Endothelial cell of umbilical vein (primary cell): ENCODE data around the gene ZNF783. TPM values are rescaled to one million over a fixed set of nuclear protein-coding genes. Genes with fewer than 3 reads are reported as not detected.

ENCODE experiments used
- BruUV-seq: library from RNA; stranded (reverse); fragments of 400-500 nt; replicated peaks from 2 replicates; lab custom pipeline; 2021; lab: Mats Ljungman, UMichigan
- CTCF ChIA-PET: fragments of 300-600, 350-600 bp; sonication (Branson Sonifier 250); formaldehyde crosslinking; loops from one replicate; lab custom pipeline; 2021; ENCODE audit warnings: antibody characterized with exemption, inconsistent platforms; lab: Charles Lee
- POLR2A ChIA-PET: fragments of 300-600, 350-600 bp; sonication (Branson Sonifier 250); formaldehyde crosslinking; loops from one replicate; lab custom pipeline; 2021; ENCODE audit warnings: antibody characterized with exemption, inconsistent platforms; lab: Charles Lee
- DNase-seq: peaks from one replicate; pipeline ENCODE4 v3.0.0-alpha.2; 2011; ENCODE audit warnings: low read depth, low spot score
- FAIRE-seq: peaks from 2 replicates; lab custom pipeline; 2011; peaks lifted over from hg19 to GRCh38; lab: Jason Lieb, UNC
- H2AFZ ChIP-seq: 2 replicates; pipeline ENCODE4 v1.6.0; 2012; ENCODE audit warnings: low read depth, low read length, control low read depth, inconsistent platforms
- H3K27ac ChIP-seq: 2 replicates; pipeline ENCODE4 v1.5.1; 2011; ENCODE audit warnings: low read depth, mild to moderate bottlenecking, control low read depth, low read length, moderate library complexity; ENCODE audit not compliant: insufficient read depth
- H3K27me3 ChIP-seq, 2 experiments: 2 replicates each; pipeline versions ENCODE4 v1.6.0 to v1.6.1; 2011; ENCODE audit warnings: low read length in 2 of 2, mixed read lengths in 1 of 2; ENCODE audit not compliant: control insufficient read depth in 2 of 2, insufficient read depth in 2 of 2
- H3K36me3 ChIP-seq, 2 experiments: 2 replicates in 1 of 2; 3 replicates in 1 of 2; pipeline ENCODE4 v1.5.1; 2011; ENCODE audit warnings: low read length in 2 of 2, mild to moderate bottlenecking in 1 of 2, moderate library complexity in 1 of 2; ENCODE audit not compliant: control insufficient read depth in 2 of 2, insufficient read depth in 2 of 2; ENCODE audit errors: extremely low read depth in 1 of 2
- H3K4me1 ChIP-seq: 3 replicates; pipeline ENCODE4 v1.5.1; 2011; ENCODE audit warnings: mild to moderate bottlenecking, low read length; ENCODE audit not compliant: control insufficient read depth, insufficient read depth; ENCODE audit errors: extremely low read depth
- H3K4me2 ChIP-seq: 2 replicates; pipeline ENCODE4 v1.6.1; 2011; ENCODE audit warnings: low read length, control low read depth, mixed read lengths; ENCODE audit not compliant: insufficient read depth
- H3K4me3 ChIP-seq, 3 experiments: fragments of 200-600 bp in 1 of 3; sonication (generic), shearing (Covaris generic) in 1 of 3; replicated peaks in 1 of 3; 2 replicates each; pipeline ENCODE4 v1.5.1; 2011 to 2016; ENCODE audit warnings: control low read depth in 3 of 3, low read length in 3 of 3, mild to moderate bottlenecking in 2 of 3, inconsistent platforms in 1 of 3, low read depth in 1 of 3, moderate library complexity in 1 of 3; ENCODE audit not compliant: insufficient read depth in 1 of 3
- H3K79me2 ChIP-seq: 2 replicates; pipeline ENCODE4 v1.6.0; 2012; ENCODE audit warnings: low read length, inconsistent platforms; ENCODE audit not compliant: control insufficient read depth, insufficient read depth
- H3K9ac ChIP-seq: replicated peaks from 2 replicates; pipeline ENCODE3; 2011; ENCODE audit warnings: low read length, control low read depth; ENCODE audit not compliant: insufficient read depth; ENCODE audit errors: extremely low read depth
- H3K9me1 ChIP-seq: replicated peaks from 3 replicates; pipeline ENCODE4 v1.6.0; 2011; ENCODE audit warnings: mild to moderate bottlenecking, low read length; ENCODE audit not compliant: control insufficient read depth, insufficient read depth; ENCODE audit errors: extremely low read depth
- H3K9me3 ChIP-seq: replicated peaks from 2 replicates; pipeline ENCODE4 v1.5.1; 2012; ENCODE audit warnings: low read length, inconsistent platforms; ENCODE audit not compliant: control insufficient read depth, insufficient read depth
- H4K20me1 ChIP-seq: replicated peaks from 2 replicates; pipeline ENCODE3; 2011; ENCODE audit warnings: mild to moderate bottlenecking, low read length; ENCODE audit not compliant: control insufficient read depth, insufficient read depth; ENCODE audit errors: extremely low read depth
- EZH2 ChIP-seq: IDR thresholded peaks from 2 replicates; pipeline ENCODE4 v1.6.1; 2012; ENCODE audit warnings: borderline replicate concordance, low read depth, mild to moderate bottlenecking, moderate library complexity, low read length, inconsistent platforms; ENCODE audit not compliant: severe bottlenecking
- FOS ChIP-seq: IDR thresholded peaks from 2 replicates; pipeline ENCODE4 v1.6.1; 2011; ENCODE audit warnings: mild to moderate bottlenecking, low read length, moderate library complexity, borderline replicate concordance; ENCODE audit not compliant: insufficient read depth
- GATA2 ChIP-seq: IDR thresholded peaks from 2 replicates; pipeline ENCODE4 v1.7.0; 2011; ENCODE audit warnings: low read depth, mild to moderate bottlenecking, moderate library complexity, mixed read lengths, low read length; ENCODE audit not compliant: insufficient read length, insufficient read depth
- JUN ChIP-seq: IDR thresholded peaks from 2 replicates; pipeline ENCODE4 v1.6.1; 2011; ENCODE audit warnings: borderline replicate concordance, low read depth; ENCODE audit not compliant: insufficient read length, insufficient read depth
- MAX ChIP-seq: IDR thresholded peaks from 2 replicates; pipeline ENCODE4 v1.6.1; 2011; ENCODE audit not compliant: insufficient read depth, insufficient read length
- MYC ChIP-seq: IDR thresholded peaks from one replicate; pipeline ENCODE4 v1.6.1; 2011; ENCODE audit warnings: mild to moderate bottlenecking, low read depth, low read length
- POLR2A ChIP-seq: IDR thresholded peaks from 2 replicates; pipeline ENCODE4 v1.6.1; 2012; ENCODE audit warnings: low read depth, mild to moderate bottlenecking, control low read depth, low read length
- POLR2AphosphoS5 ChIP-seq: IDR thresholded peaks from 2 replicates; pipeline ENCODE4 v1.6.1; 2012; ENCODE audit warnings: low read depth, mild to moderate bottlenecking, control low read depth, low read length, moderate library complexity; ENCODE audit not compliant: insufficient read depth
- dilution Hi-C: fragments of 300-500 bp; cut with MboI; formaldehyde crosslinking; loops from one replicate; pipeline ENCODE4 v1.15.0; 2019; ENCODE audit warnings: low sequenced_read_pairs; ENCODE audit not compliant: extremely low pct_ligation_motif_present
- intact Hi-C: fragments of 100-400 bp; cut with micrococcal nuclease; formaldehyde crosslinking; loops from one replicate; pipeline ENCODE4 v1.10.0; 2022
- polyA plus RNA-seq, 4 experiments: library from polyadenylated mRNA; depleted of rRNA in 3 of 4; stranded (reverse) in 3 of 4; unstranded in 1 of 4; fragments of >200 nt; gene quantifications; 2 replicates each; pipeline versions ENCODE4 v1.2.1 to v1.2.3, GENCODE V29; 2011 to 2012; ENCODE audit warnings: missing spikeins in 1 of 4
- total RNA-seq: library from RNA; stranded (reverse); gene quantifications from 2 replicates; pipeline ENCODE4 v1.2.3, GENCODE V29; 2021
- TF ChIP-seq, protein P1 (sequence below), 2 donors: IDR thresholded peaks; 1 replicate in 1 of 2; 2 replicates in 1 of 2; pipeline ENCODE4 v1.5.1; 2011; ENCODE audit warnings: low read length in 2 of 2, mild to moderate bottlenecking in 2 of 2, moderate library complexity in 2 of 2, control low read depth in 1 of 2, inconsistent platforms in 1 of 2, low read depth in 1 of 2; ENCODE audit not compliant: insufficient read depth in 1 of 2; ENCODE audit errors: extremely low read depth in 1 of 2

The ZNF783 gene
- total and polyA plus RNA-seq, 2 donors (not counting 3 experiments of a cell fraction or from before 2014, with no cell fraction given): 7.3 to 9.8 TPM

GRCh38 chr7:149289262-149289661, 27.3 kb downstream of the ZNF783 start:
- peaks cover 9% of the 10 kb centered on the region for H3K4me1 ChIP-seq
- no peaks in the 10 kb centered on the region for H3K27me3 ChIP-seq
- CTCF ChIA-PET: no interaction called here
- dilution Hi-C loops: no loop called here
- peaks cover 0 to 3% of the 10 kb centered on the region in 2 experiments for H3K36me3 ChIP-seq
- DNase-seq: no peak
- TF ChIP-seq POLR2AphosphoS5 (no peak), FOS (no peak), POLR2A (no peak), MAX (no peak), EZH2 (no peak), GATA2 (no peak), JUN (no peak), MYC (no peak)
- TF ChIP-seq, protein P1, sequence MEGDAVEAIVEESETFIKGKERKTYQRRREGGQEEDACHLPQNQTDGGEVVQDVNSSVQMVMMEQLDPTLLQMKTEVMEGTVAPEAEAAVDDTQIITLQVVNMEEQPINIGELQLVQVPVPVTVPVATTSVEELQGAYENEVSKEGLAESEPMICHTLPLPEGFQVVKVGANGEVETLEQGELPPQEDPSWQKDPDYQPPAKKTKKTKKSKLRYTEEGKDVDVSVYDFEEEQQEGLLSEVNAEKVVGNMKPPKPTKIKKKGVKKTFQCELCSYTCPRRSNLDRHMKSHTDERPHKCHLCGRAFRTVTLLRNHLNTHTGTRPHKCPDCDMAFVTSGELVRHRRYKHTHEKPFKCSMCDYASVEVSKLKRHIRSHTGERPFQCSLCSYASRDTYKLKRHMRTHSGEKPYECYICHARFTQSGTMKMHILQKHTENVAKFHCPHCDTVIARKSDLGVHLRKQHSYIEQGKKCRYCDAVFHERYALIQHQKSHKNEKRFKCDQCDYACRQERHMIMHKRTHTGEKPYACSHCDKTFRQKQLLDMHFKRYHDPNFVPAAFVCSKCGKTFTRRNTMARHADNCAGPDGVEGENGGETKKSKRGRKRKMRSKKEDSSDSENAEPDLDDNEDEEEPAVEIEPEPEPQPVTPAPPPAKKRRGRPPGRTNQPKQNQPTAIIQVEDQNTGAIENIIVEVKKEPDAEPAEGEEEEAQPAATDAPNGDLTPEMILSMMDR (IDR thresholded peaks at IDR 0.05; ENCODE audit: extremely low read depth in 1 of 2, insufficient read depth in 1 of 2, low read depth in 1 of 2, low read length in 2 of 2): no peak
- no peak overlapping the region for H3K4me3 ChIP-seq
- no peak overlapping the region for H3K9ac ChIP-seq
- no peak overlapping the region for H2AFZ ChIP-seq
- H4K20me1 ChIP-seq: no peaks in the 10 kb centered on the region
- H3K9me1 ChIP-seq: no peaks in the 10 kb centered on the region
- BruUV-seq: no TSS peak
- POLR2A ChIA-PET: interaction anchor here (0.6 kb wide), 1 partner anchor 28 kb away, joined by 8 read pairs; no protein-coding TSS in a partner anchor
- no peaks in the 10 kb centered on the region for H3K79me2 ChIP-seq
- no peak overlapping the region for H3K4me2 ChIP-seq
- no peak for FAIRE-seq
- no peak overlapping the region for H3K27ac ChIP-seq
- intact Hi-C loops: loop anchor here (10.0 kb wide), 1 partner anchor 336 kb away; no protein-coding TSS in a partner anchor
- no peaks in the 10 kb centered on the region for H3K9me3 ChIP-seq
